Bone marrow (tissue), 2 donors: Measurements from ENCODE around the gene STK11.

Source experiments
- DNase-seq, 2 donors: peaks; one replicate each; lab custom pipeline; 2025; lab: John Stamatoyannopoulos, UW

Gene STK11

DNA sequence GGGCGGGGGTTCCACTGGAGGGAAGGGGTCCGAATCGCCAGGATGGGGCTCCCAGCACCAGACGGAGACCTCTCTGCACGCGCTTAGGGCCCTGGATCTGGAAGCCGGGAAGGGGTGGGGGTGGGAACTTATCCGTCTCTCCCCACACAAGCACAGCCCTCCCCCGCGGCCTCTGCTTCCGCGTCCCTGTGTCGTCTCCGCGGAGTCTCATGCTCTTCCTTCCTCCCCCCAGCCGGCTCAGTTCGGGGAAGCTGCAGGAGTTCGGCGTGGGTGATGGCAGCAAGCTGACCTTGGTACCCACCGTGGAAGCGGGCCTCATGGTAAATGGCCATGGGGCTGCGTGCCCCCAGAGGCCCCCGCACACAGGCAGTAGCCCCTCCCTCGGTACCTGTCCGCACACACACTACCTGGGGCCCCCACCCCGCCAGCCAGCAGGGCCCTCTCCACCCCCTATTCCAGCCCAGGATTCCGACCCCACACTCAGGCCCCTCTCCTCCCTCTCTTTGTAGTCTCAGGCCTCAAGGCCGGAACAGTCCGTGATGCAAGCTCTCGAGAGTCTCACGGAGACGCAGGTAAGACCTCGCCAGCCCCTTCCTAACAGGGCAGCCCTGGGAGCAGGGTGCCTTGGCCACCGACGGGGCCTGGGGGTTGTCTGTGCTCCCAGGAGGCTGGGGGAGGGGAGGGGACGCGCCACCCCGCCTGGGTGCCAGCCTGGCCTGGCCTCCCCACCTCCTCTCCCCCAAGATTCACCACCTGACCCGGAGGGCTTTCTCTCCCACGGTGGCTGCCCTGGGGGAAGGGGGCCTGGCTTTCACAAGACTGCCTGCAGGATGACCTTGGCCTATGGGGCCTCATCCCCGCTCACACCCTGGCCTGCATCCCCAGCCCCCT lies 46.0 kb downstream of the STK11 start:
- DNase-seq: peak; percentile 58 to 59

DNA sequence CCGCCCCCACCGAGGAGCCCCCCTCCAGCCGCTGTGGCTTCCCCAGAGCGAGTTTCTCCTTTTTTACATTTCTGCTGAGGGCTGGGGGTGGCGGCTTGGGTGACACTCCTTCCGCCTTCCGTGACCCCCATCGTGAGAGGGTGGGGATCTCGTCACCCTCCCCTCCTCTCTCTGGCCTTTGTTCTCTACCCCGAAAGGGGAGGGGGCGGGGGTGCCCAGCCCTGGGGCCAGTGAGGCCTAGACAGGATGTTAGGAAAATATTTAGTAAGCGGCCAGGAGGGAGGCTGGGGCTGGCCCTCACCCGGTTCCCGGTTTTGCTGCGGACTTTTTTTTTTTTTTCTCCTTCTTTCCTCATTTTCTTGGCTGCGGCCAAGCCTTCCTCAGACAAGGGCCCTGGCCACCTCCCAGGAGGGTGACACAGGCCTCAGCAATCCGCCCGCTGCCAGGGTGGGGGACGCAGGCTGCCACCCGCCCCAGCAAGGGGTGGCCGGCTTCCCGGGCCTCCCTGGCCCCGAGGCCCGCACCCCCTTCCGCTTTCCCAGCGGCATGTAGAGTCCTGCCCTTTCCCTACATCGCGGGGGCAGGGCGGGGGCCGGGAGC lies 46.7 kb downstream of the STK11 start:
- DNase-seq: peak; percentile 87 to 90

DNA sequence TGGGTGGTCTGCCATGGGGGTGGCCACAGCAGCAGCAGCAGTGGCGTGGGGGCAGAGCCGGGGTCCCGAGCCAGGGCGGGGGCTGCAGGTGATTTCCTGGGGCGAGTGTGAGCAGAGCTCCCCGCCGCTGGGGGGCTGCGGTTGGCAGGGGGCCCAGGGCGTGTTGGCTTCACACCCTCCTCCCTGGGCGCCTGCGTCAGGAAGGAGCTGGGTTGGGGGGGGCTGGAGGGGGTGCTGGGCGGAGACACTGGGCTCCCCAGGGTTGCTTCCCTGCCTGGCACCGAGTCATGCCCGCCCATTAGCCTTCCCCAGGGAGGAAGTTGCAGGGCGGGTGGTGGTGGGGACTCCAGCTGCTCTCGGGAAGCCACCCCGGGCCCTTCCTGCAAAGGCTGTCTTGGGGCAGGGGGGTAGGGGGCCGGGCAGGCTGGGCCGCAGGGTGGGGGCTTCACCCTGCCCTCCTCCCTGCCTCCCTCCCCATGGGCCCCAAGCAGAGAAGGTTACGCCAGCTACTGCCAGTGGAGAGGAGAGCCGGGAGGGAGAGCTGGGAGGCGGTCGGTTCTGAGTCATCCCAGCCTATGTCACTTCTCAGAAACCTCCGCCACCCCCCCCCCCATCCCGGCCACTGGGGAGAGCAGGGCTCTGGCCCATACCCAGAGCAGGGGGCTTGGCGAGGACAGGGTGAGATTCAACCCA lies 47.4 kb downstream of the STK11 start:
- peak; percentile 96 to 99 for DNase-seq

DNA sequence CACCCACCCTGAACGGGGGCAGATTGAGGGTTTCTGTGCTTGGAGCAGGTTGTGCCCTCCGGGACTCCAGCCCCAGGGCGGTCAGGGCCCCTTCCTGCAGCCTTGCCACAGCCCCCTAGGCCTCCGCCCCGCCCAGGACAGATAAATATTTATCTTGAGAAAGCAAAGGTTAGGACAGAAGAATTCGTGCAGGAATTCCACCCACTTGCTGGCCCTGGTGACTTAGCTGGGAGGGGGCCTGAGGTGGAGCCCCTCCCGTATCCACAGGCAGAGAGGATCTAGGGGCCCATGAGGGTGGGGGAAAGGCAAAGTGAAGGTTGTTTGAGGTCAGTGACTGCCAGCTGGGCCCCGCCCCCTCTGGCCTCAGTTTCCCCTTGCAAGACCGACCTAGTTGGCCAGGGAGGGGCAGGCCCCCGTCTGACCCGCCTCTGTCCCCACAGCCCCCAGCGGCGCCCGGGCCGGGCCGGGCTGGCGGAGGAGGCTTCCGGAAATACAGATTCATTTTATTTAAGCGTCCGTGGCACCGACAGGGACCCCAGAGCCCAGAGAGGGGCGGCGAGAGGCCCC lies 48.0 kb downstream of the STK11 start:
- no peak for DNase-seq

DNA sequence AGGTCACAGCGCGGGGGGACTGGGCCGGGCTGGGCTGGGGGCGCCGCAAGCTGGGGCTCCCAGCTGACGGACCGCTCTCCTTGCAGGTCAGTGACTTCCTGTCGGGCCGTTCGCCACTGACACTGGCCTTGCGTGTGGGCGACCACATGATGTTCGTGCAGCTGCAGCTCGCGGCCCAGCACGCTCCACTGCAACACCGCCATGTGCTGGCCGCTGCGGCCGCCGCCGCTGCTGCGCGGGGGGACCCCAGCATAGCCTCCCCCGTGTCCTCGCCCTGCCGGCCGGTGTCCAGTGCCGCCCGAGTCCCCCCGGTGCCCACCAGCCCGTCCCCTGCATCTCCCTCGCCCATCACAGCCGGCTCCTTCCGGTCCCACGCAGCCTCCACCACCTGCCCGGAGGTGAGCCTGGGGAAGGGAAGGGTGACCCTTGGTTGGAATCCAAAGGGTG lies 48.5 kb downstream of the STK11 start:
- DNase-seq: no peak

DNA sequence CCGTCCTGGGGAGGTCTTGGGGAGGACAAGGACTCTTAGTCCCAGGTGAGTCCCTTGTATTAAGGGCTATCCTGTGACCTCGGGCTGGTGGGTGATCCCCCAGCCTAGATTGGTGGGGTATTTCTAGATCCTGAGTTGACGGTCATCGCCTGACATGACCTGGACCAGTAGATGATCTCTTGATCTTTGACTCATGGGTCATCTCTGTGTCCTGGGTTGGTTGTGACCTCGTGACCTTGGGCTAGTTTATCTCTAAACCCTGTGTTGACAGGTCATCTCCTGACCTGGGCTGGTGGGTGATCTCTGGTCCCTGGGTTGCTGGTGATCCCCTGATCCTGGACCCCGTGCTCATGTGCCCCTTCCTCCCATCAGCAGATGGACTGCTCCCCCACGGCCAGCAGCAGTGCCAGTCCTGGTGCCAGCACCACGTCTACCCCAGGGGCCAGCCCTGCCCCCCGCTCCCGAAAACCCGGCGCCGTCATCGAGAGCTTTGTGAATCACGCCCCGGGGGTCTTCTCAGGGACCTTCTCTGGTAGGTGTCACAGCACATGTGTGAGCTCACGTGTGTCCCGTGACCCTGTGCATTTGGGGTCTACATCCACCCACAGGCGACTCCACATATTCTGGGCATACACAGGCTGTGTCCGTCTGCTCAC lies 49.1 kb downstream of the STK11 start:
- no peak for DNase-seq

DNA sequence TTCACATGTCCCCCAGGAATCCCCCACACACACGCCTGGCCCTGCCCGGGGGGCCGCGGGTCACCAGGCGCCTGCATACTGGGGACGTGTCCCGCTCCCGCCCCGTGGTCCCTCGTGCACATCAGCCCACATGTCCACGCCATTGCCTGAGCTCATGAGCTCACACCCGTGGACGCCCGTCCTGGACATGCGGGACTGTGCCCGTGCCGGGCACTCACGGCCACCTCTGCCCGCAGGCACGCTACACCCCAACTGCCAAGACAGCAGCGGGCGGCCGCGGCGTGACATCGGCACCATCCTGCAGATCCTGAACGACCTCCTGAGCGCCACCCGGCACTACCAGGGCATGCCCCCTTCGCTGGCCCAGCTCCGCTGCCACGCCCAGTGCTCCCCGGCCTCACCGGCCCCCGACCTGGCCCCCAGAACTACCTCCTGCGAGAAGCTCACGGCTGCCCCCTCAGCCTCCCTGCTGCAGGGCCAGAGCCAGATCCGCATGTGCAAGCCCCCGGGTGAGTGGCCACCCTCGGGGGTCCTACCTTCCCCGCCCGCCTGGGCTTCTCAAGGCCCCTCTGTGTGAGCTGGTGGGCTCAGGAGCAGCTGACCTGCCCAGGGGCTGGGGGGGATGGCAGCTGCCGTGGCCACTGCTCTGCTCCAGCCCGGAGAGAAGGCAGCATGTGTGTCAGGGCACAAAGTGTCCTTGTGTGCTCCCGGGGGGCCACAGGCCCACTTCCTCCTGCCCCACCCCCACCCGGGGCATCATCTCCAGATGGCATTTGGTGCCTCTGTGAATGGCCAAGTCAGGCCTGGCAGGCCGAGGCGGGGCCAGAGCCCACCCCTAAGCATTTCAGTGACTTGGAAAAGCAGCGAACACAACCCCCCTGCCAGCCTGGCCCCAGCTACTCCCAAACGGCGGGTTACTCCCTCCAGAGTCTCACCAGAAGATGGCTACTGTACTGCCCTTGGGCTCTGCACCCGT lies 49.9 kb downstream of the STK11 start:
- no peak for DNase-seq

DNA sequence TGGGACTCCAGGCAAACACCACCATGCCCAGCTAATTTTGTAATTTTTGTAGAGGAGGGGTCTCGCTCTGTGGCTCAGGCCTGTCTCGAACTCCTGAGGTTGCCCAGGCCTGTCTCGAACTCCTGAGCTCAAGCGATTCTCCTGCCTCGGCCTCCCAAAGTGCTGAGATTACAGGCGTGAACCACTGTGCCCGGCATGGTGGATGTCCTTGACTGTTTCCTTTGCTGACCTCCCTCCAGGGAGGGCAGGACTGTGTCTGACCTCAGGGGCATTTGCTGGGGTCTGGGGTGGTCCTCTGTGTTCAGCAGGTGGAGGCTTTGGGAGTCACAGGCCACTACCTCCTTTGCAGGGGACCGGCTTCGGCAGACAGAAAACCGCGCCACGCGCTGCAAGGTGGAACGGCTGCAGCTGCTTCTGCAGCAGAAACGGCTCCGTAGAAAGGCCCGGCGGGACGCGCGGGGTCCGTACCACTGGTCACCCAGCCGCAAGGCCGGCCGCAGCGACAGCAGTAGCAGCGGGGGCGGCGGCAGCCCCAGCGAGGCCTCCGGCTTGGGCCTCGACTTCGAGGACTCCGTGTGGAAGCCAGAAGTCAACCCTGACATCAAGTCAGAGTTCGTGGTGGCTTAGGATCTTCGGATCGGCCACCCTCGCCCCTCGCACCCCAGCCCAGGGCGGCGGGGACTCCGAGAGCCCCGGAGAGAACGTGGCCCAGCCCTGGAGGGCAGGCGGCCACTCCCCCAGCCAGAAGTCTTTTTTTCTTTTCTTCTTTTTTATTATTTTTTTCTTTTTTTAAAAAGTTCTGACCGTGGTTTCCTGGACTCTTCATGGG lies 51.3 kb downstream of the STK11 start:
- DNase-seq: no peak

DNA sequence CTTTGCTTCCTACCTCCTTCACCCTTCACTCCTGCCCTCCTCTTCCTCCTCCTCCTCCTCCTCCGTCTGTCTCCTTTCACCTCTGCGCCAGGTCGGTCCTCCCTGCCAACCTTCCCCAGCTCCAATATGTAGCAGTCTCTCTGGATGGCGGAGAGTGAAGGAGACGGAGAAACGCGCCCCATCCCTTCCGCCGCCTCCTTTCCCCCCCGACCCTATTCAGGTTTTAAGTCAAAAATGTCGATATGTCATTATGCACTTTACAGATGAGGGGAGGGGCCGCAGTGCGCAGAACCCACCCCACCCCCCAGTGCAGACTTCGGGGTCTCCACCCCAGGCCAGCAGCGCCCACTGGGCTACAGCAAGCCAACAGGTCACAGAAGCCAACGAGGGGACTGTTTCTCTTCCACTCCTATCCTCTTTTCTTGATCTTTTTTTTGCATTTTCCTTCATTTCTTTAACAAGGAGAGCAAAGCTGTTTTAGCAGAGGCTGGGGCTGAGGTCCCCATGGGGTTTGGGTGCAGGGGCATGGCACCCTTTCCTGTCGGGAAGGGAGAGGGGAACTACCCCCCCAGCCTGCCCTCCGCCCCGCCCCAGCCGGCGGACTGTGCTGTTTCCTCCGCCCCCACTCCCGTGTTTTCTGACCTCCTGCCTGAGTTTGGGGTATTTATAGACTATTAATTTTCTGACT lies 52.0 kb downstream of the STK11 start:
- no peak for DNase-seq

DNA sequence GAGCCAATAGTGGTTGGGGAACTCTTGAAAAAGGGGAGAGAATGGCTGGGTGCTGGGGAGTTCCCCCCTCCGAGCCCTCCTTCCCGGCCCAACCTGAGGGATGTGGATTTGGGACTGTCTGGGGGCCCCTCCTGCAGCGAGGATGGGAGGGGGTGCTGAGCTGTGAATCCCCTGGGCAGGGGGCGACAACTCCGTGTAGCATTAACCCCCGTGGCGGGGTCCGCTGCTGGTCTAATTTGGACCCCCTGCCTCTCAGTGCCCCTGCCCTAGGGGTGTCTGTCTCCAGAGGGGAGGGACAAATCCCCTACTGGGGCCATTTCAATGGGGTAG lies 52.5 kb downstream of the STK11 start:
- no peak for DNase-seq

DNA sequence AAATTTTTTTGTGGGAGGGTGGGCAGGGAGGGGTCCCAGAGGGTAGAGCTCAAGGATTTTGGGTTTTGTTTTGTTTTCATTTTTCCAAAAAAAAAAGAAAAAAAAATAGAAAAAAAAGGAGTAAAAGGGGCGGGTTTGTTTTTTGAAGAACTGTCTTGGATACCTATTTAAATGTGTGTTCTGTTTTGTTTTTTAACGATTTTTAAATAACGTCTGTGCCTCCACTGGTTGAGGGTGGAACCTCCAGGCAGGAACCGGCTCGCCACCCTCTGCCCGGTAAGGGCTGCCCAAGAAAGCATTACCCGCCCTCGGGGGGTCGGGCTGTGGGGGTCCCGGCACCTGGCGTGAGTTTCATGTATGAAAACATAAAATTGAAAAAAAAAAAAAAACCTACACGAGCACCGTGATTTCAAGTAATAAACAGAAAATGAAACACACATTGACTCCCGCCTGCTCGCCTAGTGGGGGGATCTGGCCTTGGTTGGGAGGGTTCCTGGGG lies 53.2 kb downstream of the STK11 start:
- peak in 1 of 2 donors; percentile 44 for DNase-seq

DNA sequence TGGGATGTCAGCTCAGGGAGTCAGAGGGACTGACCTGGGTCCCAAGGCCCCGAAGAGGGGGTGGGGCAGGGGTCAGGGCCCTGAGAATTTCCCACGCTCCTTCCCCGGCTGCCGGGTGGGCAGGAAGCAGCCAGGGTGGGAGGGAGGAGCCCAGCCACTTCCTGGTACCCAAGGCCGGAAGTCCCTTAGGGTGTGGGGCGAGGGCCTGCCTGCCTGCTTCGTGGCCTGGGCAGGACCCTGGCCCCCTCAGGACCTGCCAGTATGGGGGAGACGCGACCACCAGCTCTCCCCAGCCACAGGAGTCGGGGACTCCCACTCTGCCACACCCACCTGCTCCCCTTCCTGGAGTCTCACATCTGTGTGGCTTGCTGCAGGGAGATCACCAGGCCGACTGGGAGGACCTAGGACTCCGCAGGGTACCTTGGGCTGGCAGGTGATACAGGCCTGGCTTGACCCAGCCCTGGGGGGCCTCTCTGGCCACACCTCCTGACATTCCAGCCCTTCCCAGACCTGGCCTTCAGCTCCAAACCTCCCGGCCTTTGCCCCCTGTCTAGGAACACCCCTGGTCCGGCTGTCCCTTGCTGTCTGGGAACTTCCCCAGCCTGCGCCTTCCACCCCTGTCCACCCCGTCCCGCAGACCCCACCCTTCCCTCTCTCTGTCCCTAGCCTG lies 53.8 kb downstream of the STK11 start:
- peak; percentile 44 to 78 for DNase-seq

DNA sequence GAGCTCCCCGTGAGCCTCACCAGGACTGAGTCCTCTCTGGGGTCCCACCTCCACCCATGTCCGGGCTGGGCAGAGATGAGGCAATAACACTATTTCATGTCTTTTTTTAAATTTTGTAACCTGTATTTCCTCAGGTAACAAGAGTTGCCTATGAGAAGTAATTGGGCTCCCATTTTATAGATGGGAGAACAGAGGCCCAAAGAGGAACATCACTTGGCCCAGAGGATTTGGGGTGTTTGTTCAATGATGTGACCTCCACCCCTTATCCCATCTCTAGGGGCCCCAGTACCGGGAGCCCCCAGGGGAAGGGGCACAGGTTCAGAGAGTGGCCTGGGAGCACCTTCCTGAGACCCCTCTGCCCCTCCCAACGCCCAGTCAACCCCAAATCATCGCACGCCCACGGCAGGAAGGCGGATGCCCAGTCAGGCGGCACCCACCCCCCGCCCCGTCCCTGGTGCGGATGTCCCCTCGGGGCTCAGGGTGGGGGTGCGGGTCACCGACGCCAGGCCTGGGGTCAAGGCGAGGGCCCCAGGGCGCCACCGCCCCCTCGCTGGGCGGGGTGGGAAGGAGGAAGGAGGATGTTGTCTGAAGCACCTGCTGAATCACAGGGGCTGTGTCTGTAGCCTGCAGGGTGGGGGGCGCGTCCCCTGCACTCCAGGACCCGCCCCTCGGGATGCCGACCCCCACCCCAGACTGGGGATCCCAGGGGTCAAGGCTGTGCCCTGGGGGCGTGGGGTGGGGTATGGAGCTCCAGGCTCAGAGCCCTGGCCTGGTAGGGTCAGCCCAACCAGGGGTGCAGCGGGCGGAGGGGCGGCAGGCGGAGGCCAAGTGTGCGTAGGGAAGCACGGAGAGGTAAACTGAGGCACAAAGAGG lies 54.5 kb downstream of the STK11 start:
- DNase-seq: no peak

DNA sequence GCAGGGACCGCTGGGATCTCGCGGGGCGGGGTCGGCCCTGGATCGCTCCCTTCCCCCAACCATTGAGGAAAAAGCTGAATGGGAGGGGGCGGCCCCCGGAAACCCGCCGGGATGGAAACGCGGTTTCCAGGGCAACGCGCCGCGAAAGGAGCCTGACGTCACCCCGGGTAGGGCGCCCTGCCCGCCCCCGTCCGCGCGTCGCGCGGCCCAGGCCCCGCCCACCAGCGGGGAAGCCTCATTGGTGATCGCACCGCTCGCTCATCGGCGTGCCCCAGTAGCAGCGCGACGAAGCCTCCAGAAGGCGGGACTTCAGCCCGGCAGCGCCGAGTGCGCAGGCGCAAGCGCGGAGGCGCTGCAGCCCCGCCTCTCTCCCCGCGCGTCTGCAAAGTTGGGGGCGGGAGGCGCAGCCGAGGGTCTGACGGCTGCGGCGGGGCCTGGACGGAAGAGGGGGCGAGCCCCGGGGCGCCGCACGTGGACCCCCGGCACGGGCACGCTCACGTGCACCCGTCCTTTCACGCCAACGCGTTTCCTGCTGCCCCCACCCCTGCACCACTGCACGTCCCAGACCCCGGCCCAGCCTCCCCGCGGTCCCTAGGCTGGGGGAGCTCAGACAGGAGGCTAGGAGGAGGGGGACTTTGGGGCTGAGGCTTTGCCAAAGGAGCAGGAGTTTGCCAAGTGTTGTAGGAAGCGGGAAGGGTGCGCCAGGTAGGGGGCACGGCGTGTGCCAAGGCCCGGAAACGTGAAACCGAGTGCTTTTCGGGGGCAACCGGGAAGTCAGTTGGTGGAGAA lies 55.4 kb downstream of the STK11 start:
- peak; percentile 77 to 83 for DNase-seq

DNA sequence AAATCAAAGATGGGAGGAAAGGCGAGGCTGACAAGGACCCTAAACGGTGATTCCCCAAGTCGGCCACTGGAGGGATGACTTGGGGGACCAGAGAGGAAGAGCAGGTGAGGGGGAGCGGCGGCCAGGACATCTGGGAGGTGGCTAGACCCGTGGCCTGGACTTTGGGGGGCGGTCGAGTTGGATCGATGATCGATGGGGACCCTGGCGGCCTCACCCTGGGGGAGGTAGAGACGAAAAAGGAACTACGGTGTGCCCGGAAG lies 55.9 kb downstream of the STK11 start:
- no peak for DNase-seq

DNA sequence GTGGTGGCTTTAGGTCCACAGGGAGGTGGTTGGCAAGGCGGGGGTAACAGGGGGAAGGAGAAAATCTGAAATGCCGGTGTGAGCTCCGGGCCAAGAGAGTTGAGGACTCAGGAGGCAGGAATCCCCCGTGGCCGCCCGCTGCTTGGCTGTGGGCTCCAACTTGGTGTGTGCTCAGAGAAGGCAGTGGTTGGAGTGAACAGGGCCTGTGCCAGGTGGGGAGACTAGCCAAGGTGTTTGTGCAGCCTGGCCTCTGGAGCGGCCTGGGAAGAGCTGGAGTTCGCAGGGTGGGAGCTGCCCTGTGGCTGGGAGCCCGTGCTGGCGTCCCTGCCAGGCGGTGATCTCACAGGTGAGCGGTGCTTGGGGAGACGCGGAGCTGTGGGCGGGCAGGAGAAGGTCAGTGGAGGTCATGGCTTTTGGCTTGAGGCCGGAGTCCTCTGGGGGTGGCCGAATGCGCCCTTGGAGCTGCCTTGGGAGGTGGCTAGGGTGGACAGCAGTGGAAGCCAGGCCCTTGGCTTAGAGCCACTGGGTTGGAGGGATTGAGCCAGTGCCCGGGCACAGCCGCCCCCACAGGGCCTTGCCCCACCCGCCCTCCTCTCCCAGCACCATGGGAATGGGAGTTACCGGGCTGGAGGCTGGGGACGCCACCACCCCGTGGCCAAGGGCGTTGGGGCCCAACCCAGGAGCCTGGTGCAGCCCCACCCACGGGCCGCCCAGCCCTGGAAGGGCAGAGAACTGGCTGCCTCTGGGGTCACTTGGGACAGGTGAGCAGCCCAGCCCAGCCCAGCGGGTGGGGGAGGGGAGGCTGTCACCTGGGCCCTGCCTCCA lies 56.4 kb downstream of the STK11 start:
- no peak for DNase-seq
